RCC 7860 (cell line): Measurements from ENCODE around the gene TINCR.
"Not testable (repeated sequence)": the region's sequence is repeated elsewhere in the genome, so short reads cannot be mapped to it uniquely, and the experiment has no call there.

Source experiments
- DNase-seq: peaks from one replicate; pipeline ENCODE4 v3.0.0-alpha.2; 2015; ENCODE audit warnings: low spot score
- FAIRE-seq: peaks from 2 replicates; lab custom pipeline; 2012; peaks lifted over from hg19 to GRCh38; lab: Jason Lieb, UNC

TINCR gene

DNA sequence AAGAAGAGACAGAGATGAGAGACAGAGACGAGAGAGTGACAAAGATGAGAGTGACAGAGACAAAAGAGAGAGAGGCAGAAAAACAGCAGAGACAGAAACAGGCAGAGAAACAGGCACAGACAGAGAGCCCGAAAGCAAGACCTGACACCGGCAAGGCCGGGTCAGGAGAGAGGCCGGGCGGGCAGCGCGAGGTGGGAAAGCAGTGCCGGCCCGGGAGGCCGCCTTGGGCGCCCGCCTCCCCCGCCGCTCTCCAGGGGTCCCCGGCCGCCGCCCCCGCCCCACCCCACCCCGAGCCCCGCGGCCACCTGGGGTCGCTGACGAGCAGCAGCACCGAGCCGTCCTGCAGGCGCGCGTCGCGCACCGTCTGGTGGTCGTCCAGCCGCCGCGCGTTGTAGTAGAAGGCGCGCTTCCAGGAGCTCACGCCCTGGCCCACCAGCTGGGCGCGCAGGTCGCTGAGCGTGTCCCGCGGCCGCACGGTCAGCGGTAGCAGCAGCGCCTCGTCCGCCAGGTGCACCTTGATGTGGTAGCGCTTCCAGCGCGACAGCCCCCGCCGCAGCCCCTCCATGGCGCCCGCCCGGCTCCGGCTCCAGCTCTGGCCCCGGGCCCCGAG lies at the start of gene TINCR:
Gene TINCR (minus strand): TSS at position 594 of the 610 bp plus-strand sequence.
- no peak for FAIRE-seq
- DNase-seq = no peak

GRCh38 chr19:5617080-5617479 lies 49.3 kb upstream of the TINCR start:
- no peak for DNase-seq
- no peak for FAIRE-seq

GRCh38 chr19:5615756-5616327 lies 48.1 kb upstream of the TINCR start:
- no peak for FAIRE-seq
- no peak for DNase-seq

DNA sequence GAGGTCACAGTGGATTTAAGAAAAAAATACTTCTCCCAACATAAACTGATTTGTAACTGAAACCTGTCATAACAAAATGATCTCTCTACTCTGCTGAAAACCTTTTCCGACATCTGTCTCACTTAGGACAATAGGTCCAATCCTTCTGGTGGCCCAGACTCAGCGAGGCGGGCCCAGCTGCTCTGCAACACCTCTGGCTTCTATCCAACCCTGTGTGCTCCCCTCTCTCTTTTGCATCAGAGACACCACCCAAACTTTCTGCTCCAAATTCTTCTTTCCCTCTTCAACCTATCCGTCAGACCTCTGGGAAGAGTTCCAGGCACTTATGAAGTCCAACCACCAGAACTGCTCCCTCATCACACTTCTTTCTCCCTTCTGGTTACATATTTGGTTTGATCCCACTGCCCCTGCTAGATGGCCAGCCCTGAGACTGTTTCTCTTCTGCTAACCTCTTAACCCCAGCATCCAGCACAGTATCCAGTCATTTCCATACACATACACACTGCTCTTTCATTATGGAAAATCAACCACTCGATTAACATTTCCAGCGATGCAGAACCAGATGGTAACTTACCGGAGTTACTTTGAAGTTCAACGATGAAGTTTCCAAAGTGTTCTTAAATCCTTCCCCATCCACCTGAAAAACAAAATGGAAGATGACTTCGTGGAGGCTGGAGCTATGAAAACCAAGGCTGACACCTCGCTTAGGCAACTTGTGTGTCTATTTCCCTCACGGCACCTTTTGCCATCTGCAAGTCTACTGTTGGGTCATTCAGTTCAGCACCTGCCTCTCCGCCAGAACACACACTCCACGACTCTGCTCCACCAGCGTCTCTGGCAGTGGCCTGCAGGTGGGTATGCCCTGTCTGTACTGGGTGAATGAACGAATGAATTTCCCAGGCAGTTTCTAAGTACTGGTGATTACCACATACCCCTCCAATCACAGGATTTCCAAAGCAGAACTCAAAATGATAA lies 45.4 kb upstream of the TINCR start:
- no peak for FAIRE-seq
- DNase-seq = no peak

DNA sequence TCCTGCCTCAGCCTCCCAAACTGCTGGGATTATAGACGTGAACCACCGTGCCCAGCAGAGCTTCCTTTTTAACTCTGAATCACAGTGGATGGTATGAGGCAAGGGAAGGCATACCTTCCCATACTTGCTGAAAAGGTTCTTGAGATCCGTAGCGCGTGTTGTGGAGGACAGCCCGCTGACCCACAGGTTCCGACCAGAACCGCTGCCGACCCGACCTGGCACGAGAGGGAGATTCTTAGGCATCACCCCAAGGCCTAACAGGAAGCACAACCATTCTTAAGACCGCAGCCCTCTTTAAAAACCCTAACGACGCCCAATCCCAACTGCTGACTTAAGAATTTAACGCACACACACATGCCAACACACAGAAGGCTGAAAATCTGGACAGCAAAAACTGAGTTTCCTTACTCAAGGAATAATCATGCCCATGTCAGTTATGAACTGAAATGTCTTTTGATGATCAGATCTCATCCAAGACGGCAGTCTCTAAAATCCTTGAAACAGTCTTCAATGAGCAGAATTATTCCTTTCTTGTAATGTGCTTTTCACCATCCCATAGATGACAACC lies 42.2 kb upstream of the TINCR start:
- FAIRE-seq (no peak), DNase-seq (no peak)

- DNase-seq, FAIRE-seq: not testable (repeated sequence)
Measured at GRCh38 chr19:5608766-5609165, 41.0 kb upstream of the TINCR start.

- FAIRE-seq (no peak), DNase-seq (no peak)
Measured at GRCh38 chr19:5608291-5608690, 40.5 kb upstream of the TINCR start.

DNA sequence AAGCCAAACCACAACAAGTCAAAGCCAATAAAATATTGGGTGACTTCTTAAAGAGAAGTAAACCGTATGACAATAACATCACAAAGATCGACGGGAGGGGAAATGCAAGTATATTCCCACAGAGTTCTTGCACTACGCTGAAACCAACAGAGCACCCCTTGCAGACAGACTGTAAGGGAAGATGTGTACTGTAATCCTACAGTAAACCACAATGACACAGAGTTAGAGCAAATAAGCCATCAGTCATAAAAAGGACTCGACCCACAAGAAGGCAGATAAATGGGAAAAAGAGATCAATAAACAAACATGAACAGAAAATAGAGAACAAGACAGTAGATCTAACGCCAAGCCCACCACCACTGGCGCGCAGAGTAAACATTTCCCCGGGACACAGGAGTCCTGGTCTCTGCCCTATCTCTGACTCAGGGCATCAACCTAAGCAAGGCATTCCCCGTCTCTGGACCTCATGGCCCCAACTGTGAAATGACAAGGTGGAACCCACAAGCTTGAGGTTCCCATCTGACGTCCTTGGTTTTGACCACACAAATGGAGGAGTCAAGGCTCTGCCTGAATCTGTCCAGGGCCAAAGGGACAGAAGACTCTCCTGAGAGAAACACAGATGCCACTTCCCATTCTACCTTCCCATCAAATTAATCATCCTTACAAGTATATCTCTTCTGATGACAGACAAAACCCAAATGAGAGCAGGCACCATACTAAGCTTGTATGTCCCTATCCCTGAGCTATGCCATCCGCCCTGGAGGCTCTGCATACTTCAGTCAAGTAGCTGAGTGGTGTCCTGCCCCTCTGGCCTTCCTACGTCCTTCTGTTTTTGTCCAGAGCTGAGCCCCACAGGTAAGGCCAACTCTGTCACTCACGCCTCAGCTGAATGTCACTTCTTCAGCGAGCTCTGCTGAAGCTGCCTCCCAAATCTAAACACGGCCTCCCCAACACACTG lies 39.8 kb upstream of the TINCR start:
- DNase-seq (no peak), FAIRE-seq (no peak)

DNA sequence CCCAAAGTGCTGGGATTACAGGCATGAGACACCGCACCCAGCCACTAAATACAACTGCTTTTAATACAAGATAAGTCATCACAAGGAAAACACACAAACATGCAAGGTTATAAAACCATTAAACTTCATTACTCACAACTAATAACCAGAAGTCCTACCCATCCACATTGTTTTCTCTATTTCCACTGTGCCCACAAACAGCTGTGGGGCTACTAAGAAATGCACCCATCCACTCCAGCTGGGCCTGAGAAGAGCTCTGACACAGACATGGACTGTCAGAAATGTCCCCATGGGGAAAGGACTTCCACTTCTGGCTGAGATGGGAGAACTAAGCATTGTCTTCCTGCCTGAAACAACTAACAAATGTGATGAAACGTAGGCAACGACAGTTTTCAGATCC lies 37.6 kb upstream of the TINCR start:
- DNase-seq = no peak
- FAIRE-seq = no peak

GRCh38 chr19:5603626-5604025 lies 35.9 kb upstream of the TINCR start:
- FAIRE-seq (no peak), DNase-seq (no peak)

GRCh38 chr19:5600797-5601196 lies 33.0 kb upstream of the TINCR start:
- FAIRE-seq (no peak), DNase-seq (no peak)

GRCh38 chr19:5595745-5596144 lies 28.0 kb upstream of the TINCR start:
- FAIRE-seq (no peak), DNase-seq (no peak)

DNA sequence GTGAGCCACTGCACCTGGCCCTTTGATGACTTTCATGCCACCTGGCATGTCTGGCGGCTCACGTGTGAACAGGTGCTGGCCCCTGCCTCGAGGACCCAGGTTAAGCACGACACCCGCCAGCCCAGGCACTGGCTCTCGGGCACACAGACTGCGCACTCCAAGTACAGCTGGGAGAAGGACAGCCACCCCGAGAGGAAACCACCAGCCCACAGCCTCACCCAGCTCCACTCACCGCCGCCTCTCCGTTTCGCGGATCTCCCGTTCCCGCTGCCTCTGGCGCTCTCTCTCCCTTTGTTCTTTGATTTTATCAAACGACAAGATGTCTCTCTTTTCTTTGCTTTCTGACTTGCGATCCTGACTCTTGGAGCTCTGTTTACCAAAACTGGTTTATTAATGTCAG lies 27.4 kb upstream of the TINCR start:
- FAIRE-seq = no peak
- DNase-seq = no peak

DNA sequence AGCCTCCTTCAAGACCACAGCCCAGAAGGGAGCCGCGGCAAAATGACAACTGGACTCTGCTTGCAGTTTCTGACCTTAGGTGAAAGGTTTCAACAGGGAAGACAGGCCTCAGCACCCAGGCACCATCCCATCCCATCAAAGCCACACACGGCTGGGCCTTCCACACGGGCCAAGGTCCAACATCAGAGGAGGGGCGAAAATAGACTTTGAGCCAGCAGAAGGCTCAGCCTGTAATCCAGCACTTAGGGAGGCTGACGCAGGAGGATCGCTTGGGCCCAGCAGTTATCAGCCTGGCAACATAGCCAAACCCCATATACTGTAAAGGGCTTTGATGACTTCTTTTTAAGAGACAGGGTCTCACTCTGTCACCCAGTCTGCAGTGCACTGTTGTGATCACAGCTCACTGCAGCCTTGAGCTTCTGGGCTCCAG lies 26.8 kb upstream of the TINCR start:
- DNase-seq (no peak), FAIRE-seq (no peak)

DNA sequence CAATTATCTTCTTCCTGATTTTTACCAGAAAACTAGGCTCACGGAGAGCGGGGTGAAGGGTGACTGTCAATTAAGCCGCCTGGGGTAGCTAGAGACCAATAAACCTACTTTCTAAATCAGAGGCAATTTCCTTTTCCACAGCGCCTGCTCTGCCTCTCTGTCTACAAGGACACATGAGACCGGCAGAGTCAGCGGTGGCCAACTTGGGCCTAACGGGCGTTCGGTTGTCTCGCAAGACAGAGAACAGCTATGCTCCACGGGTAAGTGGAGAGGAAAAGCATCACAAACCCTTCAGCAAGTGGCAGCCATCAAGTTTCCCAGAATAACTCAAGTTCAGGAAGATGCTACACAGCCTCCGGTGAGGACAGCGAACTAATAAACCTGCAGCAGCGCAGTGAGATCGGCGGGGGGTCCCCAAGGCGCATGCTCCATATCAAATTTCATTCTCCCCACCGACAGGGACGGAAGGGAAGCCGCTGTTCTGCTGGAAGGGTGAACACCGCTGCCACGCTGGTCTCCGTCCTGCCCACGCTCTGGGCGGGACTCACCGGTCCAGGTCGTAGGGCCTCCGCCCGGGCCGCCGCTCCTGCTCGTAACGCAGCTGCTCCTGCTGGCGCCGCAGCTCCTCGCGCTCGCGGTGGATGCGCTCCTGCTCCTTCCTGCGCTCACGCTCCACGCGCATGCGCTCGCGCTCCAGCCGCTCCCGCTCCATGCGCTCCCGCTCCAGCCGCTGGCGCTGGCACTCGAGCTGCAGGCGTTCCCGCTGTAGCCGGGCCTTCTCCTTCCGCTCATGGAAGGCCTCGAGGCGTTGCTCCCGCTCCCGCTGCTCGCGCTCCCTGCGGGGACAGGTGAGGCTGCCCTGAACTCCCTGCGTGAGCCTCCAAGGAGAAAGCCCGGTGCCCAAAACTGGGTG lies 25.8 kb upstream of the TINCR start:
- DNase-seq = no peak
- no peak for FAIRE-seq

DNA sequence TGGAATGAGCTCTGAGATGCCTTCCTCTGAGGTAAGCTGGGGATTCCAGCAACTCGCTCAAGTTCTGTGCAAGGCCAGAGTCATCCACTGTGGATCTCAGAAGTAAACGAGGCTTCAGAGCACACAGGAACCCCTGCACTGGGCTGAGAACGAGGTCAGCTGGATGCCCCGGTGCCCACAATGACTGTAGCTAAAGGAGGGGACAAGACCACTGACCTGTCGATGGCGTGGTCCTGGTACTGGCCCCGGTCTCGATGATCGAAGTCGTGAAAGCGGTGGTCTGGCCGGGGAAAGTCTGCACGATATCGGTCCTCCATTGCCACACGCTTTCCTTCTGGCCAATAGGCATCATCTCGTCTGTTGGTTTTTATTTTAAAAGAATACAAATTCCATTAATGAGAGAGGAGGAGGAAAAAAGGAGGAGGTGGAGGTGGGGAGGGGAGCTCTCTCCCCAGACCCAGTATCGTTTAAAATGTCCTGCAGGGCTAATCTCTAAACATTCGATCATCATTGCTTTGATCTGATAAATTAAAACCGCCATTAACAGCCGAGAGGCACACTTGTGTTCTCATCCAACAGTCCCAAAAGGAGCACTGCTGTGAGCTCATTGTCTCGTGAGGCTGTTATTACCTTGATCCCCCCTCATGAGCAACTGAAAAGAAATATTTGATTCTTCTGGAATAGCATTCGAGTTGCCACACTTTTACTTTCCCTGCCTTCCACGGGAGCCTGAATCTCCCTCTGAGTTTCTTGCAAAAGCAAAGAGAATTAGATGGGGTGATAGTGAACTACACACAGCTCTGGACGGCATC lies 25.0 kb upstream of the TINCR start:
- DNase-seq = no peak
- FAIRE-seq = no peak

GRCh38 chr19:5591476-5591875 lies 23.7 kb upstream of the TINCR start:
- FAIRE-seq = no peak
- no peak for DNase-seq

DNA sequence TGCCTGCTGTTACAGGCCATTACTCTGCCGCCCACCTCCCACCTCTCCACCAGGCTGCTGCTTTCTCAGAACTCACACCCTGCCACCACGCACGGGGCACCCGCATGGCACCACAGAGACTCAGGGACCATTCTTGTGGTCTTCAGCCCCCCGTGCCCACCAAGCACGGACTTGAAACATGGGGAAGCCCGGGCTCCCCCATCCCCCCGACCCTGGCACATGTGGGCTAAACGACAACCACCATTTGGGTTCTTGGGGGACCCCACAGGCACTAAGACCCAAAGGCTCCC lies 23.1 kb upstream of the TINCR start:
- no peak for DNase-seq
- no peak for FAIRE-seq
